HFF-Myc (cell line): Measurements from ENCODE around the gene GUK1.

Source experiments
- DNase-seq: peaks from one replicate; pipeline ENCODE4 v3.0.0-alpha.2; 2011; ENCODE audit warnings: low read depth; ENCODE audit errors: extremely low read depth
- H3K4me3 ChIP-seq: replicated peaks from 2 replicates; pipeline ENCODE4 v1.5.1; 2011; ENCODE audit warnings: low read depth, mild to moderate bottlenecking, control low read depth, low read length
- TF ChIP-seq, protein P1 (sequence below): IDR thresholded peaks from 2 replicates; pipeline ENCODE4 v1.5.1; 2012; ENCODE audit warnings: mild to moderate bottlenecking, low read depth, low read length, control low read depth; ENCODE audit errors: missing control alignments

GUK1 gene

DNA sequence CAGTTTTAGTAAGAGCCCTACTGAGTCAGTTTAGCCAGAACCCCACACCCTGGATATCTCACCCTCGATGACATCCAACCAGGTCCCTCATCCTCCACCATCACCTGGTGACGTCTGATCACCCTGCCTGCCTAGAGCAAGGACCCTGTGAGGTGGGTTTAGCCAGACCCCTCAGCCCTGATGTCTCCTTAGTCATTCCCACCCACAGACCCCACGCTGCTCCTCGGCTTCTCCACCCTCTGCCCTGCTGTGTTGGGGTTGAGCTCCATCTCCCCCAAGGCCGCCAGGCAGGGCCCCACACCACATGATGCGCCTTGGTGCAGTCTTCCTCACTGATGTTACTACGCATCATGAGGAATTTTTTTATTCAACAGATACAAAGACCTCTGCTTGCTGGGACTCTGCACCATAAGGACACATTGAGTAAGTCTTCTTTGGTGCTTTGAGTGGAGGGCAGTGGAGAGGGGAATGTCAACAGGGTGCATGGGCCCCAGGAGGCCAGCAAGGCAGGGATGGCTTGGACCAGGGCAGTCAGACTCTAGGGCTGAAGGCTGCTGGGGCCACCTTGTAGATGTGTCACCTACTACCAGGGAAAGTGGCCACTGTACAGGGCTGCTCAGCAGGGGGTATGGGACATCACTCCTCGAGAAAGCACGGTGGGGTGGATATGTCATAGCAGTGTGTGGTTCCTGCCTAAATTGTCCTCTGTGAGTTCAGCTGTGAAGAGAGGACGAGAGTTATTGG lies 23.9 kb downstream of the GUK1 start:
- TF ChIP-seq, protein P1, sequence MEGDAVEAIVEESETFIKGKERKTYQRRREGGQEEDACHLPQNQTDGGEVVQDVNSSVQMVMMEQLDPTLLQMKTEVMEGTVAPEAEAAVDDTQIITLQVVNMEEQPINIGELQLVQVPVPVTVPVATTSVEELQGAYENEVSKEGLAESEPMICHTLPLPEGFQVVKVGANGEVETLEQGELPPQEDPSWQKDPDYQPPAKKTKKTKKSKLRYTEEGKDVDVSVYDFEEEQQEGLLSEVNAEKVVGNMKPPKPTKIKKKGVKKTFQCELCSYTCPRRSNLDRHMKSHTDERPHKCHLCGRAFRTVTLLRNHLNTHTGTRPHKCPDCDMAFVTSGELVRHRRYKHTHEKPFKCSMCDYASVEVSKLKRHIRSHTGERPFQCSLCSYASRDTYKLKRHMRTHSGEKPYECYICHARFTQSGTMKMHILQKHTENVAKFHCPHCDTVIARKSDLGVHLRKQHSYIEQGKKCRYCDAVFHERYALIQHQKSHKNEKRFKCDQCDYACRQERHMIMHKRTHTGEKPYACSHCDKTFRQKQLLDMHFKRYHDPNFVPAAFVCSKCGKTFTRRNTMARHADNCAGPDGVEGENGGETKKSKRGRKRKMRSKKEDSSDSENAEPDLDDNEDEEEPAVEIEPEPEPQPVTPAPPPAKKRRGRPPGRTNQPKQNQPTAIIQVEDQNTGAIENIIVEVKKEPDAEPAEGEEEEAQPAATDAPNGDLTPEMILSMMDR = no peak
- no peak overlapping the region for H3K4me3 ChIP-seq
- DNase-seq = no peak

DNA sequence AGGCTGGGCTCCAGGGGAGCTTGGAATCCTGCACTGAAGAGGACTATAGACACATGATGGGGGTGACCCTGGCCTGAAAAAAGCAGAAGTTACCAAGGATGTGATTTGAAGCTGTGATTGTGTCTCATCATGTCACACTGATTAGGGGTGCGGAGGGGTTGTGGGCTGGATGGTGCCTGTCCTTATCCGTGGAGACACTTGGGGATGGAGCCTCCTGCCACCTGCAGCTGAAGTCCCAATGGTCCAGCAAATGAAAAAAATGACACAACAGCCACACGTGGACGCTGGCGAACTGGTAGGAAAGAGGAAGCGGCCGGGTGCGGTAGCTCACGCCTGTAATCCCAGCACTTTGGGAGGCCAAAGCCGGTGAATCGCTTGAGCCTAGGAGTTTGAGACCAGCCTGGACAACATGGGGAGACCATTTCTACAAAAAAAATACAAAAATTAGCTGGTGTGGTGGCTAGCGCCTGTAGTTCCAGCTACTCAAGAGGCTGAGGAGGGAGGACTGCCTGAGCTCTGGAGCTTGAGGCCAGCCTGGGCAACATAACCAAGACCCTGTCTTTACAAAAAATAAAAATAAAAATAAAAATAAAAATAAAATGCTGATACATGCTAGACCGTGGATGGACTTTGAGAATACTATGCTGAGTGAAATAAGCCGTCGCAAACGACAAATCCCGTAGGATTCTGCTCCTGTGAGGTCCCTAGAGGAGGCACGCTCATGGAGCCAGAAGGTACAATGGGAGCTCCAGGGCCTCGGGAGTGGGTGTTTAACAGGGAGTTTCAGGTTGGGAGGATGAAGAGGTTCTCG lies 24.7 kb downstream of the GUK1 start:
- no peak for DNase-seq
- peak overlapping the region; percentile 37 for H3K4me3 ChIP-seq

DNA sequence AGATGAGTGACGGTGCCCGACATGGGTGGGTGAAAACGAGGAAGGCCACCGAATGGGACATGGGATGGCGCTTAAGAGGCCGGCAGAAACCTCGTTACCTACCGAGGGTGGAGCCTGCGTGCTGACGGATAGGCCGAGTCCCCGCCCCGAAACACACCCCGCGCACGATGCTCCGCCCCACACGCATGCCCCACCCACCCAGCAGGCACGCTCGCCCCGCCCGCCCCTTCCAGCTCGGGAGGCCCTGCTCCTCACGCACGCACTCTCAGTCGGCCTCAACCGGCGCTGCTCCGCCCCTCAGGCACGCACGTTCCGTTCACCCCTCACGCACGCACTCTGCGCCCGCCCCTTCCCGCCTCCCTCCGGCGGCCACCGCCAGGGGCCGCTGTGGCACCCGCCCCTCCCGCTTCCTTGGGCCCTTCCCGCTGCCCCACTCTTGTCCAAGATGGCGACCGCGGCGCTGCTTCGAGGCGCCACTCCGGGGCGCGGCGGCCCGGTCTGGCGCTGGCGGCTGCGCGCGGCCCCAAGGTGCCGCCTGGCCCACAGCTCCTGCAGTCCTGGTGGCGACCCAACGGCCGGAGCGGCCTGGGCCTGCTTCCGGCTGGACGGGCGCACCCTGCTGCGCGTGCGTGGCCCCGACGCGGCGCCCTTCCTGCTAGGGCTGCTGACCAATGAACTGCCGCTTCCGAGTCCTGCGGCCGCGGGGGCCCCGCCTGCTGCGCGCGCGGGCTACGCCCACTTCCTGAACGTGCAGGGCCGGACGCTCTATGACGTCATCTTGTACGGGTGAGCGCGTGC lies 25.5 kb downstream of the GUK1 start, which contains the start of gene IBA57:
TSS of gene IBA57 (plus strand) at position 433 of the 798 bp plus-strand sequence. CDS start at position 446, 13 bp downstream.
- TF ChIP-seq, protein P1 = peak; percentile 72
- peak within 1 kb of the TSS; percentile 59 for H3K4me3 ChIP-seq
- peak; percentile 93 for DNase-seq

More for the DNA sequence above, 24.7 kb downstream of the GUK1 start:
- TF ChIP-seq, protein P1 = no peak

DNA sequence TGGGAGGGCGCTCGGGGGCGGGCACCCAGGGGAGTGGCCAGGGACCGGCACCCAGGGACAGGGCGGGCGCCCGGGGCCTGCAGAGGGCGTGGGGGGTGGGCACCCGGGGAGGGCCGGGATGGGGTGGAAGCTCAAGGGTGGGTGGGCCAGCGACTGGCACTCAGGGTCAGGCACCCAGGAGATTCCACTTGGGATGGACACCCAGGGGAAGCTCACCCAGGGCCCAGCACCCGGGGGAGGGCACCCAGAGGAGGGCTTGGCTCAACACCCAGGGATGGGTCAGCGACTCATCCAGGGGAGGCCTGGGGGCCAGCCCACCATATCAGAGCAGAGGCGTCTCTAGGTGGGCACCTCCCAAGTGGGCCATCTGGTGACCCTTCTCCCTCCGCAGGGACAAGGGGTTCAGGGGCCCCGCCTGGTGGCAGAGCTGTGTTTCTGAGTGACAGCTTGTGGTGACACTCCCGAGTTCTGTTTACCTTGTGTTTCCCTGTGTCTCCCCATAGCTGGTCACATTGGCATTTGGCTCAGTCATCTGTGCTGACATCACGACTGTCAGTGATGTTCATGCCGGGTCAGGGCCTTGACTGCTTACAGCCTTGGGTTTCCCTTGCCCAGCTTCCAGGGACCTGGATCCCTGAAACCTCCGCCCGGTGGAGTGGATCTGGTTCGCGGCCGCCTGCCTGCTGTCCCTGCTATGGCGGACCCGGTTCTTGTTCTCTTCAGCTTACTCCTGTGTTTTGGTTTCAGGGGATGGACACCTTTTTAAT lies 26.3 kb downstream of the GUK1 start:
- peak overlapping the region; percentile 59 for H3K4me3 ChIP-seq
- TF ChIP-seq, protein P1 = peak; percentile 23
- peak; percentile 44 for DNase-seq

DNA sequence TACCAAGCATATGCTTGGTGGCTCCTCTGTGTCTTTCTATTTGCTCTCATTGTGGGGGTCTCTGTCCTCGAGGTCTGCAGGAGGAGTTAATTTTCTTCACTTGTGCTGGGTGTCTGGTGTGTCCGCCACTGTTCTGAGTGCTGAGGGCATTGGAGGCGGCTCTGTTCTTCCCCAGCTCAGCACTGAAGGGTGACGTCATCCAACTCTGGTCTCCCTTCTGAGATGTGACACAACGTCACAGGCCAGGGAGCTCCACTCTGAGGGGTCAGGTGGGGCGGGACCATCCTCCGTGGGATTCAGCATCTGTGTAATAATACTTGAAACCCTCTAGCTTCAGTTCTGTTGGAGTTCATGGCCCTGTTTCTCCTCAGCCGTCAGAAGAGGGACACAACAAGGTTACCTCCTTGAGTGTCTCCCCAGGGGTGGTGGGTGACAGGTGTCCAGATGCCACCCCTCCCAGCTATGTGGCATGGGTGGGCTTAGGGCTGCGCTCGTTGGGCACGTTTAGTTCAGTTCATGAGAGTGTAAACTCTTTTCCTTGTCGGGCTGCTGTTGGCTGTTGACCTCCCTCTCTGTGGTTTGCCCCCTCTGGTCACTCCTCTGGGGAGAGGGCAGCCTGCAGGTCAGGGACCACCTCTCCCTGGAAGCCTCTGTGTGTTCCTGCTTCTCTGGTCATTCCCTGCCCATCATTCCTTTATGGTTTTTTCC lies 28.6 kb downstream of the GUK1 start:
- TF ChIP-seq, protein P1 = no peak
- no peak overlapping the region for H3K4me3 ChIP-seq
- no peak for DNase-seq

DNA sequence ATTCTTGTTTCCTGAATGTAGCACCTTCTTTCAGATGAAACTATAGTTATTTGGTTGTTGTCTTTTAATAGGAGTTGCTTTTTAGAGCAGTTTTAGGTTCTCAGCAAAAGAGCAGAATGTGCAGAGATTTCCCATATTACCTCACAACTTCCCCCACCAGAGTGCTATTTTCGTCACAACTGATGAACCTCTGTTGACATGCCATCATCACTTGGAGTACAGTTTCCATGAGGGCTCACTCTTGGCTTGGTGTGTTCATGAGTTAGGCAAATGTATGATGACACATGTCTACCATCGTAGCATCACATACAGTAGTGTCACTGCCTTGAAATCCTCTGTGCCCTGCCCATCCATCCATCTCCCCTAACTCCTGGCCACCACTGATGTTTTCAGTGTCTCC lies 29.3 kb downstream of the GUK1 start:
- no peak overlapping the region for H3K4me3 ChIP-seq
- no peak for DNase-seq
- TF ChIP-seq, protein P1 = no peak
